ENCODE measurements around the gene MIOS.

DNA sequence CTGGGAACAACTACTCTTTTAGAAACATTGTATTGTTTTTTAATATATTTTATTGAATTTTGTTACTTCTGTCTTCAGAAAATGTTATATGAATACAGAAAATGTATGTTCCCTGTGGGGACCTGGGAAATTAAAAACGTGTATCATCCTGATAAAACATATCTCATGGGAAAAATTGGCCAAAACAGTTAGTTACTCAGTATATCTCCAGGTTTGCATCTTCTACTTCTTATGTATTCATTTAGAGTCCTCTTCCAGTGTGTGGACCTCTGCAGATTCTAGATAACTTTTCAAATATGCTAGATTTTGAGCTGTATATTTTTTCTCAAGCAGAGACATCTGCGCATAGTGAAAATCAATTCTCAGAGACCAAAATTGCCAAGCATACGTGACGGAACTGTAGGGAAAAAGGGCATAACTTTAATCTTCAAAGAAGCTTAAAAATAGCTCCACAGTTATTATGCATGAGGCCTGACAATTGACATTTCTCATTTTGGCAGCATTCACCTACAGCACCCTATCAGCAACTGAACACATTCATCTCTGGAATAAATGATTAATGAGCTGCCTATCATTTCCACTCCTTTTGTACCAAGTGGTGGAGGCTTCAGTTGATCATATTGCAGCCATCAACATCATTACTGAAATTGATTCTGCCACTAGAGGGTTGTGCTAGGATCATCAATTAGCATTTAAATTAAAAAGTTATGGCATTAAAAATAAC is 47.5 kb downstream of the MIOS start:
- TF ChIP-seq, protein P1, sequence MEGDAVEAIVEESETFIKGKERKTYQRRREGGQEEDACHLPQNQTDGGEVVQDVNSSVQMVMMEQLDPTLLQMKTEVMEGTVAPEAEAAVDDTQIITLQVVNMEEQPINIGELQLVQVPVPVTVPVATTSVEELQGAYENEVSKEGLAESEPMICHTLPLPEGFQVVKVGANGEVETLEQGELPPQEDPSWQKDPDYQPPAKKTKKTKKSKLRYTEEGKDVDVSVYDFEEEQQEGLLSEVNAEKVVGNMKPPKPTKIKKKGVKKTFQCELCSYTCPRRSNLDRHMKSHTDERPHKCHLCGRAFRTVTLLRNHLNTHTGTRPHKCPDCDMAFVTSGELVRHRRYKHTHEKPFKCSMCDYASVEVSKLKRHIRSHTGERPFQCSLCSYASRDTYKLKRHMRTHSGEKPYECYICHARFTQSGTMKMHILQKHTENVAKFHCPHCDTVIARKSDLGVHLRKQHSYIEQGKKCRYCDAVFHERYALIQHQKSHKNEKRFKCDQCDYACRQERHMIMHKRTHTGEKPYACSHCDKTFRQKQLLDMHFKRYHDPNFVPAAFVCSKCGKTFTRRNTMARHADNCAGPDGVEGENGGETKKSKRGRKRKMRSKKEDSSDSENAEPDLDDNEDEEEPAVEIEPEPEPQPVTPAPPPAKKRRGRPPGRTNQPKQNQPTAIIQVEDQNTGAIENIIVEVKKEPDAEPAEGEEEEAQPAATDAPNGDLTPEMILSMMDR (IDR thresholded peaks at IDR 0.05 in 2 of 3, conservative IDR thresholded peaks at IDR 0.05 in 1 of 3; ENCODE audit: borderline replicate concordance in 1 of 3, insufficient read depth in 1 of 3, low read depth in 2 of 3, low read length in 2 of 3), result no peak
- TF ChIP-seq CEBPB (IDR thresholded peaks at IDR 0.05; ENCODE audit: low read depth) (no peak), RAD21 (IDR thresholded peaks at IDR 0.05; ENCODE audit: low read depth) (no peak), POLR2A (IDR thresholded peaks at IDR 0.05; ENCODE audit: borderline replicate concordance, extremely low read depth, insufficient read depth, insufficient read length) (no peak), EGR1 (IDR thresholded peaks at IDR 0.05; ENCODE audit: low read depth) (no peak), YY1 (IDR thresholded peaks at IDR 0.05; ENCODE audit: extremely low read depth, insufficient replicate concordance, low read depth, low read length) (no peak), SIN3A (IDR thresholded peaks at IDR 0.05; ENCODE audit: low read depth) (no peak)
- TF ChIP-seq, protein P2, sequence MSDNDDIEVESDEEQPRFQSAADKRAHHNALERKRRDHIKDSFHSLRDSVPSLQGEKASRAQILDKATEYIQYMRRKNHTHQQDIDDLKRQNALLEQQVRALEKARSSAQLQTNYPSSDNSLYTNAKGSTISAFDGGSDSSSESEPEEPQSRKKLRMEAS (IDR thresholded peaks at IDR 0.05), result no peak
- TF ChIP-seq, protein P3, sequence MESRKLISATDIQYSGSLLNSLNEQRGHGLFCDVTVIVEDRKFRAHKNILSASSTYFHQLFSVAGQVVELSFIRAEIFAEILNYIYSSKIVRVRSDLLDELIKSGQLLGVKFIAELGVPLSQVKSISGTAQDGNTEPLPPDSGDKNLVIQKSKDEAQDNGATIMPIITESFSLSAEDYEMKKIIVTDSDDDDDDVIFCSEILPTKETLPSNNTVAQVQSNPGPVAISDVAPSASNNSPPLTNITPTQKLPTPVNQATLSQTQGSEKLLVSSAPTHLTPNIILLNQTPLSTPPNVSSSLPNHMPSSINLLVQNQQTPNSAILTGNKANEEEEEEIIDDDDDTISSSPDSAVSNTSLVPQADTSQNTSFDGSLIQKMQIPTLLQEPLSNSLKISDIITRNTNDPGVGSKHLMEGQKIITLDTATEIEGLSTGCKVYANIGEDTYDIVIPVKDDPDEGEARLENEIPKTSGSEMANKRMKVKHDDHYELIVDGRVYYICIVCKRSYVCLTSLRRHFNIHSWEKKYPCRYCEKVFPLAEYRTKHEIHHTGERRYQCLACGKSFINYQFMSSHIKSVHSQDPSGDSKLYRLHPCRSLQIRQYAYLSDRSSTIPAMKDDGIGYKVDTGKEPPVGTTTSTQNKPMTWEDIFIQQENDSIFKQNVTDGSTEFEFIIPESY (IDR thresholded peaks at IDR 0.05; ENCODE audit: extremely low read depth, insufficient replicate concordance, low read length), result no peak
